T-helper 2 cell (primary cell): ENCODE measurements around the gene PRRX2.

Source experiments
- DNase-seq, 5 experiments: peaks; one replicate each; pipeline versions ENCODE4 v3.0.0 to v3.0.0-alpha.2; 2012 to 2022

The PRRX2 gene

DNA sequence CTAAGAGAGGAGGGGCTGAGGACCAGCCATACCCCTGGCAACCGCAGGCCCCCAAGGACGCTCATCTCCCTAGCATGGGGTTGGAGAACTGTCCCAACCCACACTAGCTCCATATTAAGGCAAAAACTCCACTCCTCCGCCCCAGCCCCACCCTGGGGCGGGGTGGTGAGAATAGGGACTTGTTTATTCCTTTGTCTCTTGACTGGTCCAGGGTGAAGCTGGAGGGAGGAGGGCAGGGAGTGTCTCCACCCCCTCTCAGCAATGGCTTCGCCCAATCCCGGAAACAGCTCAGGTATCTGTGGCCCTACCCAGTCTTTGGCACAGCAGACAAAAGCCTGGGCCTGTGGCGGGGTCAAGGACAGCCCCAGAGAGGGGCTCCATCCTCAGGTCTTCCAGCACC lies 16.9 kb downstream of the PRRX2 start:
- DNase-seq, result no peak

DNA sequence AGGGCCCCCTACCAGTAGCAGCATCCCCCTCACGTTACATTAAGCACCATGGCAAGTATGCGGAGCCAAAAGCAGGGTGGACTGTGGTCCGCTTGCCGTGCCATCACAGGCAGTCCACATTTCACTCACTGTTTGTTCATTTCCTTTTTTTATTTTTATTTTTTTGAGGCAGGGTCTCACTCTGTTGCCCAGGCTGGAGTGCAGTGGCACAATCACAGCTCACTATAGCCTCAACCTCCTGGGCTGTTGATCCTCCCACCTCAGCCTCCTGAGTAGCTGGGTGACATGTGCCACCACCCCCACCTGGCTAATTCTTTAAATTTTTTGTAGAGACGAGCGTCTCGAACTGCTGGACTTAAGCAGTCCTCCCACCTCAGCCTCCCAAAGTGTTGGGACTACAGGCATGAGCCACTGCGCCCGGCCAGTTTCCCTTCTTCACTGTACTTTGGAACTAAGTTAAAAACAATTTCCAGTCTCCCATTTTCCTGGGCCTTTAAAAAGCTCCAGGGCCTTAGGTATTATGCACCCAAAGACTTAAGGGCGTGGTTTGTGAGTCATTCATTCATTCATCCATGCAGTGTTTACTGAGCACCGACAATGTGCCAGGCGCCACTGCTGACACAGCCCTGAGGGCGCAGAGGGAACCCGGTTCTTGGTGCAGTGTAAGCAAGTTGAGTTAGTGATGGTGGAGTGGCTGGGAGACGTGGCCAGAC lies 19.9 kb downstream of the PRRX2 start:
- DNase-seq, result no peak

GRCh38 chr9:129685933-129686259 lies 20.4 kb downstream of the PRRX2 start:
- no peak for DNase-seq

GRCh38 chr9:129686736-129687135 lies 21.3 kb downstream of the PRRX2 start:
- no peak for DNase-seq

- no peak for DNase-seq
Measured at GRCh38 chr9:129687391-129687790, 21.9 kb downstream of the PRRX2 start.

- DNase-seq, result no peak
Measured at GRCh38 chr9:129688285-129689043, 23.0 kb downstream of the PRRX2 start.

GRCh38 chr9:129692534-129692933 lies 27.1 kb downstream of the PRRX2 start:
- DNase-seq, result no peak

GRCh38 chr9:129693741-129694140 lies 28.3 kb downstream of the PRRX2 start:
- DNase-seq, result no peak

- no peak for DNase-seq
Measured at GRCh38 chr9:129694243-129694646, 28.8 kb downstream of the PRRX2 start.

- no peak for DNase-seq
Measured at GRCh38 chr9:129695870-129696269, 30.4 kb downstream of the PRRX2 start.

DNA sequence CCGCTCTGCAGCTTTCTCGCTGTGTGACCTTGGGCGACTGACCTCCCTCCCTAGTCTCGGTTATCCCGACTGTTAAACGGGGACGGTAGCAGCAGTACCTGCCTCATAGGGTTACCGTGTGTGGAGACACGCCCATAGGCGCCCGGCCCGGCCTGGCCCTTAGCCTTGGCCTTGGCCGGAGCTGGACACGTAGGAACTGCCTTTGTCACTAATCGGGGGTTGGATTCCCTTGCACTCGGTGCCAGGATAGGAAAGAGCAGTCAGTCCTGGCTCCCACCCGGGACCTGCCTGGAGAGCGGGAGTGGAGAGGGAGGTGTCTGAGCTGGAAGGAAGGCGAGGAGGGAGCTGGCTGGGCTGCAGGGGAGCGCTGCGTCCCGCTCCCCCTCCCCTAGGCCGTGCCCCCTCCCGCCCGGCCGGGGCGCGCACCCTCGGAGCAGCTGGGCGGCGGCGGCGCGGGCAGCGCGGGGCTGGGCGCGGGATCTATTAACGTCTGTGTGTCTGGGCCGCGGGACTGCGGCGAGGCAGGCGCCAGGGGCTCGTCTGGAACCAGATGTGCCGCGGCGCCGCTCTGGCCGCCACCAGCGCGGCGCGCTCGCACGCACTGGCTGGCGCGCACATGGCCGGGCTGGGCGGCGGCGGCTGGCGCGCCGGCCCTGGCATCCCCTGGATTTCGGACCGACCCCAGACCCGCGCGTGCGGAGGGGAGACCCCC lies 31.7 kb downstream of the PRRX2 start:
- DNase-seq, result peak in 1 of 5 experiments; percentile 42

- DNase-seq, result peak in 1 of 5 experiments; percentile 4
Measured at GRCh38 chr9:129697656-129698253, 32.3 kb downstream of the PRRX2 start.

DNA sequence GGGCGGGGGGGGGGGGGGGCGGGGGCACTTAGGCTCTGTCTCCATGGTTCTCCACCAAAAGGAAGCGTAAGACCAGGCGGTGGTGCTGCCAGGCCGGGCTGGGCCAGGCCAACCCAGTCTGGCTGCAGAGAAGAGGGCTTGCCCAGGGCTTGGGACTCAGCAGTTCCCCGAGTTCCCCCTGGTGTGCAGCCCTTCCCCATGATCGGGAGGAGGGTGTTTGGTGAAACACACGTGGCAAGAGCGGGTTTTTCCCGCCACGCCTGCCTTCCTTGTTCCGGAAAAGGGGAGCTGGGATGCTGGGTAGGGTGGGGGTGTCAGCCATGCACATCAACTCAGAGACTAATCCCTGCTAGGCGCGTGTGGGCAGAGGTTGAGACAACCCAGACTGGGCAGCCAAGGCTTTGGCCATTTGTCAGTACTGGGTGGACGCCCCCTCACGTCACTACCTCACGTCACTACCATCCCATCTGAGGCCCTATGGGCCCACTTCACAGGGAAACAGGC lies 32.9 kb downstream of the PRRX2 start:
- no peak for DNase-seq

GRCh38 chr9:129701054-129701453 lies 35.6 kb downstream of the PRRX2 start:
- DNase-seq, result no peak

DNA sequence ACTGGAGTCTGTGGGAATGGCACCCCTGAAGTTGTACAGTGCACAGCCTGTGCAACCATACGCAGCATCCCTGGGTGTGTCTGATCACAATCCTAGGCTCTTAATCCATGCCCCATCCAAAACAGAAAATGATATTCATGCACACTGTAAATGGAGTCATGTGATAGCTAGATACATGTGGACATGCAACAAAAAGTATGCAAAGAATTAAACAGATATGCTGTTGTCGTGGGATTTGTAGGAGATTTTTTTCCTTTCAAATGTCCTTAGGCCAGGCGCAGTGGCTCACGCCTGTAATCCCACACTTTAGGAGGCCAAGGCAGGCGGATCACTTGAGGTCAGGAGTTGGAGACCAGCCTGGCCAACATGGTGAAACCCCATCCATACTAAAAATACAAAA lies 36.1 kb downstream of the PRRX2 start:
- no peak for DNase-seq

DNA sequence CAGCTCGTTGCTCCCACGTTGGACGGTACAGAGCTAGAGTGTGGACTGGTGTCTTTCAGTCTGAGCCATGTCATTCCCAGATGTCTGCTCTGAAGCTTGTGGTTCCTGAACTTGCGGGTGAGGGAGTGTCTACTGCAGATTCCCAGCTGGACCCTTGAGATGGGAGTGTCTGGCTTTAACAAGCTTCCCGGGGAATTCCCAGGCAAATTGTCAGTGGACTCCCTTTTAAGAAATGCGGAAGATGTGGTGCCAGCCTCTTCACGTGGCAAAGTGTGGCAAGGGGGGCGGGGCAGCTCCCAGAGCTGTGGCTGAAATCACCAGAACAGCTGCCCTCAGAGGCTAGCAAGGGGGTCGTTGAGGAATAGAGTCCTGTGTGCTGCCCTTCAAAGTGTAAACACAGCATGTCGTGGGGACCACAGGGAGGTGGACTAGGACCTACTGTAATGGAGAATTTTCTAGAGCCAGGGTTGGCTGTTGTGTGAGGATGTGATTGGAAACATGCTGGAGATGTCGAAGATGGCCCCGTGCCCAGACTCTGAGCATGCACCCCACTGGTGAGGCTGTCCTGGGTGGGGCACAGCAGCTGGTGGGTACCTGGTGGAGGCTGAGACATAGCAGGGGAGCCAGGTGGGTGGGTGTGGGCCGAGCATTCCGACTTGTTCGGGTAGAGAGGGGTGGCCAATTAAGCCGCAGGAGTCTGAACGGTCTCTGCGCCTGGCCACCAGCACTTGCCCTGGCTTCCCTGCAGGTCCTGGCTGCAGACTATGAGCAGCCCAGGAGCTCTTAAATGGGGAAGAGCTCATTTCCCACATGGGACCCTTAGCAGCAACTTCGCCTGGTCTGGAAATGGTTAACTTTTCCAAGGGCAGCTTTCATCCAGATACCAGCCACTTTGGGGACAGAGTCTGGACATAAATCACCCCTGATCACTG lies 37.4 kb downstream of the PRRX2 start:
- DNase-seq, result no peak

DNA sequence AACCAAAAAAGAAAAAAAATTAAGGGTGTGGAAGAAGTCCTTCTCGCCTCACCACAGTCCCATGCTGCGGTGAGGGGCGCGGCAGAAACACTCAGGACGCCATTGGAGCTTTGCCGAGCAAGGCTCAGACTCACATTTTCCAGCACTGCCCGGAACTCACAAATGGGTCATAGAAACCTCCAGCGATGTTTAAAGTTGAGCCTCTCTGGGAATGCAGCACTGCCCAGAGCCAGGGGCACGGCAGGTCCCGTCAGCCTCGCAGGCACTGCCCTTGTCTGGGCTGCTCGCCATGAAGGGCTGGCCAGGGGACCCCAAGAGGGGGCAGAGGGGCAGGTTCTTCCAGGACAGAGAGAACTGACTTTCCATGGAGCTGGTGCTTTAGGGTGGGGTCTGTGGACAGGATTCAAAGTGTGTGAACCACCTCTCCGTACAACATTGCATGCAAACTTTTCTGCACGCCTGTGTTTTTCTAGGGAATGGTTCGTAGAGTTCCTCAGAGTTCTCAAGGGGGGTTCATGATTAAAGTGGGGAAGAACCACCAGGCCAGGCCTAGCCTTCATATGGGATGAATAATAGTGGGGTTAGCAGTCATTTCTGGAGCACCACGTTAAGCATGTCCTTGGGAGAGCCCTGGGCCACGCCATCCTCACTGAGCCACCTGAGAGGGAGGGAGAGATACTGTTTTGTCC lies 38.4 kb downstream of the PRRX2 start:
- no peak for DNase-seq

DNA sequence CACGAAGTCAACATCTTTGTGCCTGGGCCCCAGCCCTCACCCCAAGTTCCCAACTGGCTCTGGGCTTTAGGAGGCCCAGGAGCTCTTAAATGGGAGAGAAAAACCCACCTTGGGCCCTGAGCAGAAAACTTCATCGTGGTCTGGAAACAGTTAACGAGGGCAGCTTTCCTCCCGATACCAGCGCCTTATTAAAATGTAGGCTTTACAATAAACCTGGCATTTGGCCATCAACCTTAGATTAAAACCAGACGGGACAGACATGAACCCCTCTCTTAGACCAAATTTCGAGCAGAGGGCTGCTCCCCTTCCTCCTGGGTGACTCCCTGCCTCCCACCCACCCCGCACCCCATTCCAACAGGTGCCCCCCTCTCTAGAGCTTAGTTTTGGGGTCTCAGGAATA lies 39.4 kb downstream of the PRRX2 start:
- DNase-seq, result no peak

GRCh38 chr9:129708793-129709192 lies 43.3 kb downstream of the PRRX2 start:
- DNase-seq, result no peak

DNA sequence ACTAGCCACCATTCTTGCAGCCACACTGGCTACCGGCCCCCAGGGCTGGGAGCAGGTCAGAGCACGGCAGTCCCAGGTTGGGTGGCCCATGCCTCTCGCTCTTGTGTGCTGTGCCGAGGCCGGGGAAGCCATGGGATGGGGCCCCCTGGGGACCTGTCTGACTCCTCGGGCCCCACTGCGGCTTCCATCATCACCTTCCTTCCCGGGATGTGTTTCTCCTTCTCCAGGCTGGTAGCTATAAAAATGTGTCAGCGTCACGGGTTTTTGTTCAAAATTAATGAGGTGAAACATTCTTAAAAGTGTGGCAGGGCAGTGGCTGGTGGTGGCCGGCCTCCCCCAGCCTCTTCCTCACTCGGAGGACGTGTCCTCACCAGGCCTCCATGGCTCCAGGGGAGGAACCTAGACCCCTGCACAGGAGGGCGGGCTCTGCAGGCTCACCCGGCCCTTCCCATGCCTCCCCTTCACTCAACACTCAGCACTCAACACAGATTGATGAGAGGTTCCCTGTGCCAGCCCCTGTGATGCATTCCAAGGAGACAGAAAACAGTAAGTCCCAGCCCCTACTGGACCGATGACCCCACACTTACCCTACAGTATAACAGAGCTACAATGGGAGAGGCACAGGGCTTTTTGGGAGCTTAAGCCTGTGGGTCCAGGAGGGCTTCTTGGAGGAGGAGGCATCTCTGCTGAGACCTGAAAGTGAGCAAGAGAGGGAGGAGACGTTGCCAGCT lies 44.2 kb downstream of the PRRX2 start:
- DNase-seq, result no peak

- no peak for DNase-seq
Measured at GRCh38 chr9:129710169-129710453, 44.7 kb downstream of the PRRX2 start.
